GM19351 (cell line): Measurements from ENCODE around the gene TRANK1.
"Not testable (repeated sequence)": the region's sequence is repeated elsewhere in the genome, so short reads cannot be mapped to it uniquely, and the experiment has no call there.

Experiments used
- ATAC-seq: cut with Tn5 transposase; IDR thresholded peaks from one replicate; pipeline ENCODE4 v1.9.1; 2021; ENCODE audit warnings: mild to moderate bottlenecking, moderate library complexity; ENCODE audit not compliant: unreplicated experiment

The TRANK1 gene

GRCh38 chr3:36944641-36945270 is at the start of gene TRANK1:
TRANK1 (minus strand) TSS chr3:36945054; CDS start chr3:36944809, 245 bp downstream.
- ATAC-seq = peak; percentile 68

DNA sequence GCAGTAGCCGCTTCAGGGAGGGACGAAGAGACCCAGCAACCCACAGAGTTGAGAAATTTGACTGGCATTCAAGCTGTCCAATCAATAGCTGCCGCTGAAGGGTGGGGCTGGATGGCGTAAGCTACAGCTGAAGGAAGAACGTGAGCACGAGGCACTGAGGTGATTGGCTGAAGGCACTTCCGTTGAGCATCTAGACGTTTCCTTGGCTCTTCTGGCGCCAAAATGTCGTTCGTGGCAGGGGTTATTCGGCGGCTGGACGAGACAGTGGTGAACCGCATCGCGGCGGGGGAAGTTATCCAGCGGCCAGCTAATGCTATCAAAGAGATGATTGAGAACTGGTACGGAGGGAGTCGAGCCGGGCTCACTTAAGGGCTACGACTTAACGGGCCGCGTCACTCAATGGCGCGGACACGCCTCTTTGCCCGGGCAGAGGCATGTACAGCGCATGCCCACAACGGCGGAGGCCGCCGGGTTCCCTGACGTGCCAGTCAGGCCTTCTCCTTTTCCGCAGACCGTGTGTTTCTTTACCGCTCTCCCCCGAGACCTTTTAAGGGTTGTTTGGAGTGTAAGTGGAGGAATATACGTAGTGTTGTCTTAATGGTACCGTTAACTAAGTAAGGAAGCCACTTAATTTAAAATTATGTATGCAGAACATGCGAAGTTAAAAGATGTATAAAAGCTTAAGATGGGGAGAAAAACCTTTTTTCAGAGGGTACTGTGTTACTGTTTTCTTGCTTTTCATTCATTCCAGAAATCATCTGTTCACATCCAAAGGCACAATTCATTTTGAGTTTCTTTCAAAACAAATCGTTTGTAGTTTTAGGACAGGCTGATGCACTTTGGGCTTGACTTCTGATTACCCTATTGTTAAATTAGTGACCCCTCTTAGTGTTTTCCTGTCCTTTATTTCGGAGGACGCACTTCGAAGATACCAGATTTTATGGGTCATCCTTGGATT is 48.8 kb upstream of the TRANK1 start, which contains the start of gene MLH1:
Gene MLH1, plus strand, starts transcription at position 193 of the 958 bp plus-strand sequence. Its CDS starts 30 bp downstream, at position 223.
- ATAC-seq = peak; percentile 87

GRCh38 chr3:36992806-36993325 is 48.0 kb upstream of the TRANK1 start, which contains the start of gene EPM2AIP1:
EPM2AIP1 (minus strand) TSS chr3:36993131; CDS start chr3:36993077, 54 bp downstream.
- peak; percentile 79 for ATAC-seq

GRCh38 chr3:36991923-36992805 is 47.3 kb upstream of the TRANK1 start:
- ATAC-seq = no peak

GRCh38 chr3:36991147-36991546 is 46.3 kb upstream of the TRANK1 start:
- no peak for ATAC-seq

- ATAC-seq = no peak
Observed at GRCh38 chr3:36989568-36989967, 44.7 kb upstream of the TRANK1 start.

DNA sequence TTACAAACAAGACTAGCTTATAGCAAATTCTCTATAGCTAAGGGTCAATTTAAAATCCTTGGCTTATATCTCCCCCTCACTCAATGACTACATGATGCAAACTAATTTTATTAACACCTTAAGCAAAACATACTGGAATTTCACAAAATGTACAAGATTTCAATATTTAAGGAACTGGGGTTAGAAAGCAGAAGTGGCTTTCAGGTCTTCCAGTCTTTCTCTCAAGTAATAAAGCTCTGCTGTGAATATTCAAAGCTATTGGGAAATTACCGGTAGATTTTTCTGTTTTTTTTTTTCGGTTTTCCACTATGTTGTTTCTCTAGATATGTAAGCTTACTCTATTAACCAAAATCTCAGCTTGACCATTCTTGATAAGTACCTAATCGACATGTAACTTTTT is 44.2 kb upstream of the TRANK1 start:
- no peak for ATAC-seq

DNA sequence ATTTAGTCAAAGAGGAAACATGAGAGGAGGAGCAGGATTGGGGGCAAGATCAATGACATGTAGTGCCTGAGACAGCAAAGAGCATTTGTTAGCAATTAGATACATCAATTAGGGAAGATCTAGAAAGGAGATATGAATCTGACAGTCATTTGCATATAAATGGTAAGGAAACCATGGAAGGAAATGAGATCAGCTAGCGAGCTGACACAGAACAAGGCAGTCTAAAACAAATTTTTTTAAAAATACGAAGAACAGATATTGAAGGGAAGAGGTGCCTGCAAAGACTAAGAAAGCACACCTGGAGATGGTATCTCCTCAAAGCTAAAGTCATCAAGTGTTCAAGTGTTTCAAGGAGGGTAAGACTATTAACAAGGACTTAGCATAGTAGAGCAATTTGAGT is 43.5 kb upstream of the TRANK1 start:
- no peak for ATAC-seq

GRCh38 chr3:36981006-36981405 is 36.2 kb upstream of the TRANK1 start:
- ATAC-seq = no peak

DNA sequence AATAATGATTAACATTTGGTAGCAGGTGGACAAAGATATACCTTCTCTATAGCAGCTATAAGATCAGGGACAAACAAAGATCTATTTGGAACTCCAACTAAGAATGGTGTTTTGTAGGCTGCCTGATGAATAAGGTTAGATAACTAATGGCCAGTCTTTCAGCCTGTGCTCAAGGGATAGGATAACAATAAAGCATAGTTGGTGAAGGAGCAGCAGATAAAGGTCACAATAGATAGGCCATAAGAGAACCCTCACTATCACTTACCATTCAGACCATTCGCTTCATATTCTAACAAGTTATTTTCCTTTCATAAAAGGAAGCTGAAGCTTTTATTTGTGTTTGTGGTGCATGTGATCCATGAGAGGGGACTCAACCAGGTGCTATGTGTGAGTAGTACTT is 28.3 kb upstream of the TRANK1 start:
- ATAC-seq = no peak

GRCh38 chr3:36972163-36972562 is 27.3 kb upstream of the TRANK1 start:
- ATAC-seq = no peak

GRCh38 chr3:36969540-36970432 is 24.9 kb upstream of the TRANK1 start:
- peak; percentile 100 for ATAC-seq

GRCh38 chr3:36969085-36969484 is 24.2 kb upstream of the TRANK1 start:
- ATAC-seq = no peak

DNA sequence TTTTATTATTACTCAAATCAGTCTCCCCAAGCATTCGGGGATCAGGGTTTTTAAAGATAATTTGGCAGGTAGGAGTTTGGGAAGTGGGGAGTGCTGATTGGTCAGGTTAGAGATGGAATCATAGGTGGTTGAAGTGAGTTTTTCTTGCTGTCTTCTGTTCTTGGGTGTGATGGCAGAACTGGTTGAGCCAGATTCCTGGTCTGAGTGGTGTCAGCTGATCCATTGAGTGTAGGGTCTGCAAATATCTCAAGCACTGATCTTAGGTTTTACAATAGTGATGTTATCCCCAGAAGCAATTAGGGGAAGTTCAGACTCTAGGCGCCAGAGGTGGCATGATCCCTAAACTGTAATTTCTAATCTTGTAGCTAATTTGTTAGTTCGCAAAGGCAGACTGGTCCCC is 20.6 kb upstream of the TRANK1 start:
- no peak for ATAC-seq

- ATAC-seq = peak; percentile 64
Observed at GRCh38 chr3:36964817-36965216, 20.0 kb upstream of the TRANK1 start.

- no peak for ATAC-seq
Observed at GRCh38 chr3:36964331-36964730, 19.5 kb upstream of the TRANK1 start.

- not testable (repeated sequence) for ATAC-seq
Observed at GRCh38 chr3:36963008-36963407, 18.2 kb upstream of the TRANK1 start.

DNA sequence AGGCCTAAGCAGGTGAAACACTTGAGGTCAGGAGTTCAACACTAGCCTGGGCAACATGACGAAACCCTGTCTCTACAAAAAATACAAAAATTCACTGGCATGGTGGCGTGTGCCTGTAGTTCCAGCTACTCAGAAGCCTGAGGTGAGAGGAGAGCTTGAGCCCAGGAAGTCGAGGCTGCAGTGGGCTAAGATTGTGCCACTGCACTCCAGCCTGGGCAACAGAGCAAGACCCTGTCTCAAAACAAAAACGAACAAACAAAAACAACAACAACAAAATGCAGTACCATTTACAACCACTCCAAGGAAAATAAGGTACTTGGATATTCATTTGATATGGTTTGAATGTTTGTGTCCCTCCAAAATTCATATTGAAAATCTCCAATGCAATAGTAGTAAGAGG is 15.6 kb upstream of the TRANK1 start:
- ATAC-seq = no peak

DNA sequence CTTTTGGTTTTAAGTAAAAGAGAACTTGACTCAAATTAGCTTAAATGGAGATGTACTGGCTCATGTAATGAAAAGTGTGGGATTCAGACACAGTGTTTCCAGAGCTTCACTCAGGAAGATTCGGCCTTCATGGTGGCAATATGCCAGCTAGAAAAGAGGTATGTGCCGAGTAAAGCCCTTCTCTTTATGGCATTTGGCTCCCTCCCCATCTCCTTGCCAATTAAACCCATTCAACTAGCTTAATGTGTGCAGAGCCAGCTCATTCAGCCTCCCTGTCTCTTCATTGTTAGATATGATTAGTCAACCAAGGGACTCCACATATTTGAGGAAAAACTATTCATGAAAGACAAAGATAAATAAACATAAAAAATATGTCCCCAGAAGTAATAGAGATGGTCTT is 15.0 kb upstream of the TRANK1 start:
- ATAC-seq = no peak
